Non-pigmented ciliary epithelial cell (primary cell): ENCODE data around the gene AK3.

Source experiments
- DNase-seq: peaks from one replicate; pipeline ENCODE4 v3.0.0-alpha.2; 2010; ENCODE audit warnings: low read depth

Gene AK3

GRCh38 chr9:4746278-4747030 lies 5.5 kb upstream of the AK3 start:
- DNase-seq, result no peak

DNA sequence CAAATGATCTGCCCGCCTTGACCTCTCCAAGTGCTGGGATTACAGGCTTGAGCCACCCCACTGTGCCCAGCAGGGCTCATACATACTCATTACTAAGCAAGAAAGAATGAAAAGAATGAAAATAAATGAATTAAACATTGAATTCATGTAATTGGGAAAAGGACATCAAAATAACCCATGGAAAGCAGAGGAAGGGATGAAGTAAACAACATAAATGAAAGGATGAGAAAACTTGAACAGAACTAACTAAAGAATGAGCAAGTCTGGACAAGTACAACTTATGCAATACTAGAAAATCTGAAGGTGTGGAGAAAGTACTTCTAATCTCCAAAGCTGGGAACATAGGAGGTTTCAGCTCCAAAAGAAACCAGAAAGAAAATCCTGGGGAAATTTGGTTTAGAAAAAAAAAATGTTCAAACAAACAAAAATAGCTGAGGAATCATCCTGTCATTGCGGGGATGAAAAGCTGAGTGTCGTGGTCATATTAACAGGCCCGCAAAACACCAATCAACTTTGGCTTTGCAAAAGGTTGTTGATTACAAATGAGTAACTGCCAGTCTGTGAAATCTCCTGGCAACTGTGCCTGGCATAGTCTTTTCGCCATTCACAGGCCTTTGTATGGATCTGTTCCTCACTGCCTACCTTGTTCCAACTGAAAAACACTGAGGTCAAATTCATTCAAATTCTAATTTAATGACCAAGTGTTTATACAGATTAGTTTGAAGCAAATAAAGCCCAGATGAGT lies 2.3 kb upstream of the AK3 start:
- no peak for DNase-seq

DNA sequence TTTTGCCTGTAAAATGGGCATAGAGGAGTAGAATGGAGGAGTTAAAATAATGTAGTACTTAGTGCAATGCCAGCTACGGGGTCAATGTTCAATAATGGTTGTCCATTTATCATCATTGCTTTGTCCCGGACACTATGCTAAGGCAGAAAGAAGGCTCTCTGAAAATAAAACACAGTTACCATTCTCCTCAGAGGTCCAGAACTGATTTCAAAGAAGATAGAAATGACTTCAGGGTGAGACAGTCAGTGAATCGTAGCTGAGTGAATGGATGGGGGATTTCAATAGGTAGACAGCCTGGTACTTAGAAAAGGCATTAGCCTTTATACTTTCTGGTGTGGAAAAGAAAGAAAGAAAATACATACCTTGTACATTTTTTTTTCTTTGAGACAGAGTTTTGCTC lies 1.2 kb upstream of the AK3 start:
- DNase-seq, result no peak

- DNase-seq, result no peak
Observed at GRCh38 chr9:4741365-4742089, 525 bp upstream of the AK3 start.

DNA sequence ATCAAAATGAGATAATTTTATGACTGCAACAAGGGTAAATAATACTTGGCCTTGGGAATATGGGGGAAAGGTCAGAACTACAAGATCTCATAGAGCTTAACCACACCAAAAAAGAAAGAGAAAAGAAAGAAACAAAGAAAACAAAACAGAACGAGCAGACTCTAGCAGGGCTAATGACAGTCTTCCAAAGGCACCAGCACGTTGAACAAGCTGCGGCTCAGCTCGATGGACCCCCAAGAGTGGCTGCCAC lies 689 bp downstream of the AK3 start:
- DNase-seq, result no peak

- DNase-seq, result no peak
Observed at GRCh38 chr9:4739587-4740387, 1.2 kb downstream of the AK3 start.

DNA sequence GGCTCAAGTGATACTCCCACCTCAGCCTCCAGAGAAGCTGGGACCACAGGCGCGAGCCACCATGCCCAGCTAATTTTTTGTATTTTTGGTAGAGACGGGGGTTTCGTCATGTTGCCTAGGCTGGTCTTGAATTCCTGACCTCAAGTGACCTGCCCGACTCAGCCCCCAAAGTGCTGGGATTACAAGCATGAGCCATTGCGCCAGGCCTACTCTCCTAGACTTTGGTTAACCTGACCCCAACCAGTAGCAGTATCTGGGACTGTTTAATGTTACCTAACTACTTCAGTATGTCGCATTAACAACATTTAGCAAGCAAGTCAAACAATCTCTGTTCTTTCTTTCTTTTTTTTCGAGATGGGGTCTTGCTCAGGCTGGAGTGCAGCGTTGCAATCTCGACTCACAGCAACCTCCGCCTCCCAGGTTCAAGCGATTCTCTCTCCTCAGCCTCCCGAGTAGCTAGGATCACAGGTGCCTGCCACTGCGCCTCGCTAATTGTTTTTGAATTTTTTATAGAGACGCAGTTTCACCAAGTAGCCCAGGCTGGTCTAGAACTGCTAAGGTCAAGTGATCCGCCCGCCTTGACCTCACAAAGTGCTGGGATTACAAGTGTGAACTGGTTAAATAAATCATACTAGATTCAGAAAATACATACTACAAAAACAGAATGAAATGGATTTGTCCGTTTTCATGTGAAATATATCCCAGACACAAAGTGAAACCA lies 2.0 kb downstream of the AK3 start:
- DNase-seq, result no peak

DNA sequence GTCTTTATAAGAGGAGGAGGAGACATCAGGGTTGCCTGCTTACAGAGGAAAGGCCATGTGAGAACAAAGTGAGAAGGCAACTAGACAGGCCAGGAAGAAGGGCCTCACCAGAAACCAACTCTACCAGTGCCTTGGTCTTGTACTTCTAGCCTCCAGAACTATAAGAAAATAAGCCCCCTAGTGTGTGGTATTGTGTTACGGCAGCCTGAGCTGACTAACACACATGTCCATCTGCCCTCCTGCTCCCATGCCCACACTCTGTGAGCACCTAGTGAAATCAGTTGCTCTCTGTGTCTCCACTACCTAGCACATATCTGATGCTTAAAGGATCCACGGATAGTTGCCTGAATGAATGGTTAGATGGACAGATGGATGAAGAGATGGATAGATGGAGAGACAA lies 6.9 kb downstream of the AK3 start:
- no peak for DNase-seq

DNA sequence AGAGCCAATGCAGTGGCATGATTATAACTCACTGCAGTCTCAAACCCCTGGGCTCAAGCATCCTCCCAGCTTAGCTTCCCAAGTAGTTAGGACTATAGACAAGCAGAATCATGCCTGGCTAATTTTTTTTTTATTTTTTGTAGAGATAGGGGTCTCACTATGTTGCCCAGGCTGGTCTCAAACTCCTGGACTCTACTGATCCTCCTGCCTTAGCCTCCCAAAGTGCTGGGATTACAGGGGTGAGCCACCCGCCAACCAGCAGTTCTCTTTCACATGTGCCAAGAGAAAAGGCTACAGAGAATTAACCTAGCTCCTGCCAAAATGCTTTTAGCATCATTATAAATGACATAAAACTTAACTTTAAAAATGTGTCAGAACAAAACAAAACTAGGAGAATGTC lies 8.1 kb downstream of the AK3 start:
- no peak for DNase-seq

DNA sequence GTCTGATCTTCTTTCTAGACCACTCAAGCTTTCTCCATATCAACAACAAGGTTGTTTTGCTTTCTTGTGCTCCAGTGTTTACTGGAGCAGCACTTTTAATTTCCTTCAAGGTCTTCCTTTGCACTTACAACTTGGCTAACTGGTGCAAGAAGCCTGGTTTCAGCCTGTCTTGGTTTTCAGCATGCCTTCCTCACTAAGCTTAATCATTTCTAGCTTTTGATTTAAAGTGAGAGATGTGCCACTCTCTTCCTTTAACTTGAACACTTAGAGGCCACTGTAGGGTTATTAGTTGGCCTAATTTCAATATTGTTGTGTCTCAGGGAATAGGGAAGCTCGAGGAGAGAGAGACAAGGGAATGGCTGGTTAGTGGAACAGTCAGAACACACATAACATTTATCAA lies 13.4 kb downstream of the AK3 start:
- DNase-seq, result no peak

- no peak for DNase-seq
Observed at GRCh38 chr9:4725706-4726442, 15.1 kb downstream of the AK3 start.

- DNase-seq, result no peak
Observed at GRCh38 chr9:4721736-4722135, 19.3 kb downstream of the AK3 start.

DNA sequence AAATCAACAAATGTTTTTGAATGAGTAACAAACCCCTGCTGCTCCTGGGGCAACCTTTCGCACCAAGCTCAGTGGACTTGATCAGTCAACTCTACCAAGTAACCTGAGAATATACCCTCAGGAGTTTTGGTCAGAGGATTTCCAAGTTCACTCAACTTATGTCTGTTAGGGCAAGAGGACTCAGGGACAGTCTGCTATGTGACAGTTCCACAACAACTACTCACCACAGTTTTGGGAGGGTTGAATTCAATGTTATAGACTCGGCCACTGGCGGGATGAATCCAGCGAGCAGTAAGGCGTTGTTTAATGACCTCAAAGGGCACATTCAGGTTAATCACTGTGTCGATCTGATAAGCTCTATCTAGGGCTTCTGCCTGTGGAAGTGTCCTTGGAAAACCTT lies 22.1 kb downstream of the AK3 start:
- no peak for DNase-seq

DNA sequence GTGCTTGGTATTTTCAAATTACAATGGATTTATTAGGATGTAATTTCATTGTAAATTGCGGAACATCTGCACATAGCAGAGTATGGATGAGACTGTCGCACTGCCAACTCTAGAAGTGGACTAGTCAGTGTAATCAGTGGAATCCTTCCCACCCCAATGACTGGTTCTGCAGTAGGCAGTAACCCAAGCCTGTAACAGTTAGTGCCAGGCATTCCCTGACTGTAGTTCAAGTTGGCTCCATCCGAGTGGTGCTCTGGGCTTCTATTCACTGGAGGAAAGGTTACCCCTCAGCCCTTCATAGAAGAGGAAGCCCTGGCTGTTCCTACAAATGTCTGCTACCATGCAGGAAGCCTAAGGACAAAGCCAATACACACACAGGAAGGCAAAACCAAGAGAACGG lies 23.2 kb downstream of the AK3 start:
- DNase-seq, result no peak

GRCh38 chr9:4716163-4716562 lies 24.8 kb downstream of the AK3 start:
- no peak for DNase-seq

DNA sequence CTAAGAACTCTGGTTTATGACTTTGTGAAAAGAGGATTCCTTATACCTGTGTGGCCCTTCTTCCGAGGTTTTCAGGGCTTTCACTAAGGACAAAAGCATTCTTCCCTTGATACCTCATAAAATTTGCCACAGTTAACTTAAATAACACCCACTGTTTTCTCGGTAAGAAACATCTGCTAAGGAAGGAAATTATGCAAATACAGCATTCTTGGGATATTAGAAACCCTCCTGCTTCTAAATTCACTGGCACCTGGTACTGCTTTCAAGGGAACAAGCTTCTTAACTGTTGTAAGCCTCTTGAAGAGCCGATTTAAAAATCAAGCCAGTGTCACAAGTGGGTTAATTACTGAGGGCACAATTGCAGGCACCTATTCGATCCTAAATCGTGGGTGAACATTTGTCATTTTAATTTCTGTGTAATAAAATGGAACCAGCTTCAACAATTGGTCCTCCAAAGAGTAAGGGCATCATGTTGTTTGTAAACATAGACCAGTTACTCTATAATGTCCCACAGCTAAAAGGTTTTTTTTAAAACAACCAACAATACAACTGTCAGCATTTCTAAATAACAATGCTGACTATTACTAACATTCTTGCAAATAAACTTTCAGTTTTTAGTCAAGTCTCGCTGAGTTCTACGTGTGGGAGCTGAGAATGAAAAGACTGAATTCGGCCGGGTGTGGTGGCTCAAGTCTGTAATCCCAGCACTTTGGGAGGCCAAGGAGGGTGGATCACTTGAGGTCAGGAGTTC lies 26.6 kb downstream of the AK3 start:
- no peak for DNase-seq

DNA sequence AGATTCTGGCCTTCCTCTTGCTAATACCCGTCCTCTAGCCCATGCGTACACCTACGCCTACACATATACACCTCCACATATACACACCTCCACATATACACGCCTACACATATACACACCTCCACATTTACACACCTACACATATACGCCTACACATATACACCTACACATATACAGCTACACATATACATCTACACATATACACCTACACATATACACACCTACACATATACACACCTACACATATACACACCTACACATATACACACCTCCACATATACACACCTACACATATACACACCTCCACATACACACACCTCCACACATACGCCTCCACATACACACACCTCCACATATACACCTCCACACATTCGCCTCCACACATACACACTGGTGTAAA lies 27.2 kb downstream of the AK3 start:
- no peak for DNase-seq

GRCh38 chr9:4709380-4709779 lies 31.6 kb downstream of the AK3 start:
- DNase-seq, result no peak

GRCh38 chr9:4706971-4707622 lies 33.9 kb downstream of the AK3 start:
- no peak for DNase-seq

DNA sequence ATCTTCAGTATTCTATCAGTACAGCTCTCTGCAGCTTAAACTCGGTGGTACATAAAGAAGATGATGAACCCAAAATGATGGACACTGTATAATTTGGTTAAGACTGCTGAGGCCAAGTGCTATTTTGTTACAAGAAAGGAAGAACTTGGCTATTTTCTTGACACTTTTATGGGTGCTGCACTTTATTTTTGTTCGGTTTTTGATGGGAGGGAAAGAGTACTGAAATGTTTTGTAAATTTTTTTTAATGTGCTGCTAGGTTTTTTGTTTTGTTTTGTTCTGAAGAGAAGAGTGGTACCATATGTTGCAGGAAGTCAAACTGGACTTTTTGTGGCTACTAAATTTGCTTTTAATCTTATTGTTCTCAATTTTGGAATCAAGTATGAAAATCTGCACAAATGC lies 35.0 kb downstream of the AK3 start:
- no peak for DNase-seq
